ENCODE data around the gene MEIG1.

- TF ChIP-seq POLR2AphosphoS5 (IDR thresholded peaks at IDR 0.05; ENCODE audit: low read depth, low read length) (no peak), POLR2A (IDR thresholded peaks at IDR 0.05; ENCODE audit: low read depth, low read length) (no peak), TAF1 (IDR thresholded peaks at IDR 0.05; ENCODE audit: low read depth, low read length) (no peak)
These were observed 32.3 kb upstream of the MEIG1 start for GRCh38 chr10:14926722-14927416.
